Type B pancreatic cell (in vitro differentiated cells): ENCODE results near the gene SPEN. TPM values are rescaled to one million over a fixed set of nuclear protein-coding genes. Genes with fewer than 3 reads are reported as not detected.
A peak's percentile ranks its signal among the peaks of the same experiment; 100 is the strongest.
"Not testable (repeated sequence)": the region's sequence is repeated elsewhere in the genome, so short reads cannot be mapped to it uniquely, and the experiment has no call there.

ENCODE experiments used
- DNase-seq: peaks from one replicate; pipeline ENCODE4 v3.0.0; 2021; ENCODE audit warnings: mixed read lengths; ENCODE audit not compliant: unreplicated experiment; ENCODE audit errors: extremely low spot score
- H3K27ac Mint-ChIP-seq: 2 replicates; pipeline ENCODE4 v1.8.0; 2021; ENCODE audit warnings: mild to moderate bottlenecking, mixed read lengths
- H3K27me3 Mint-ChIP-seq: 2 replicates; pipeline ENCODE4 v1.8.0; 2021; ENCODE audit warnings: mixed read lengths
- H3K36me3 Mint-ChIP-seq: 2 replicates; pipeline ENCODE4 v1.8.0; 2021; ENCODE audit warnings: mixed read lengths
- H3K4me1 Mint-ChIP-seq: one replicate; pipeline ENCODE4 v1.8.0; 2021; ENCODE audit warnings: mixed read lengths; ENCODE audit not compliant: unreplicated experiment
- H3K4me3 Mint-ChIP-seq: 2 replicates; pipeline ENCODE4 v1.8.0; 2021; ENCODE audit warnings: mild to moderate bottlenecking, mixed read lengths
- H3K9me3 Mint-ChIP-seq: 2 replicates; pipeline ENCODE4 v1.8.0; 2021; ENCODE audit warnings: mixed read lengths
- CTCF ChIP-seq: fragments of 200-600 bp; sonication (generic); conservative IDR thresholded peaks from 2 replicates; pipeline ENCODE4 v1.5.0; 2021; ENCODE audit warnings: antibody characterized with exemption, mild to moderate bottlenecking
- total RNA-seq: library from RNA; stranded (reverse); gene quantifications from 2 replicates; pipeline ENCODE4 v1.2.1, GENCODE V29; 2021; ENCODE audit warnings: low replicate concordance

SPEN gene
- total RNA-seq, 1 donor from 2014 or later: 66.5 TPM

- H3K4me3 Mint-ChIP-seq: no peak overlapping the region
- no peaks in the 10 kb centered on the region for H3K9me3 Mint-ChIP-seq
- DNase-seq: no peak
- H3K4me1 Mint-ChIP-seq: peaks cover 13% of the 10 kb centered on the region
- no peaks in the 10 kb centered on the region for H3K27me3 Mint-ChIP-seq
- TF ChIP-seq CTCF: no peak
- H3K36me3 Mint-ChIP-seq: no peaks in the 10 kb centered on the region
- no peak overlapping the region for H3K27ac Mint-ChIP-seq
Measured at GRCh38 chr1:15843826-15844572, 3.5 kb upstream of the SPEN start.

GRCh38 chr1:15846056-15846455 is 1.5 kb upstream of the SPEN start:
- H3K27ac Mint-ChIP-seq: peak overlapping the region; percentile 43
- H3K27me3 Mint-ChIP-seq, H3K9me3 Mint-ChIP-seq, H3K36me3 Mint-ChIP-seq, DNase-seq: not testable (repeated sequence)
- peak overlapping the region; percentile 65 for H3K4me3 Mint-ChIP-seq
- H3K4me1 Mint-ChIP-seq: peaks cover 20% of the 10 kb centered on the region

GRCh38 chr1:15847893-15848142 is 311 bp downstream of the SPEN start:
- DNase-seq: no peak
- H3K27me3 Mint-ChIP-seq: no peaks in the 10 kb centered on the region
- H3K4me1 Mint-ChIP-seq: peaks cover 27% of the 10 kb centered on the region
- peak overlapping the region; percentile 95 for H3K4me3 Mint-ChIP-seq
- no peaks in the 10 kb centered on the region for H3K36me3 Mint-ChIP-seq
- TF ChIP-seq CTCF: no peak
- H3K27ac Mint-ChIP-seq: peak overlapping the region; percentile 93
- no peaks in the 10 kb centered on the region for H3K9me3 Mint-ChIP-seq

- no peaks in the 10 kb centered on the region for H3K36me3 Mint-ChIP-seq
- H3K9me3 Mint-ChIP-seq: no peaks in the 10 kb centered on the region
- peak overlapping the region; percentile 96 for H3K27ac Mint-ChIP-seq
- no peaks in the 10 kb centered on the region for H3K27me3 Mint-ChIP-seq
- no peak for DNase-seq
- TF ChIP-seq CTCF: no peak
- H3K4me1 Mint-ChIP-seq: peaks cover 27% of the 10 kb centered on the region
- H3K4me3 Mint-ChIP-seq: peak overlapping the region; percentile 95
Measured at GRCh38 chr1:15848143-15848928, 829 bp downstream of the SPEN start.

- peaks cover 22% of the 10 kb centered on the region for H3K4me1 Mint-ChIP-seq
- H3K36me3 Mint-ChIP-seq: no peaks in the 10 kb centered on the region
- H3K27ac Mint-ChIP-seq: peak overlapping the region; percentile 96
- TF ChIP-seq CTCF: no peak
- peak; percentile 94 for DNase-seq
- H3K27me3 Mint-ChIP-seq: no peaks in the 10 kb centered on the region
- no peaks in the 10 kb centered on the region for H3K9me3 Mint-ChIP-seq
- peak overlapping the region; percentile 94 for H3K4me3 Mint-ChIP-seq
Measured at GRCh38 chr1:15848929-15849774, 1.6 kb downstream of the SPEN start.
